Fibroblast of skin of back (primary cell): Measurements from ENCODE around the gene GDAP2. TPM values are rescaled to one million over a fixed set of nuclear protein-coding genes. Genes with fewer than 3 reads are reported as not detected.
A peak's percentile ranks its signal among the peaks of the same experiment; 100 is the strongest.
"Not testable (repeated sequence)": the region's sequence is repeated elsewhere in the genome, so short reads cannot be mapped to it uniquely, and the experiment has no call there.

ENCODE experiments used
- DNase-seq: peaks from one replicate; pipeline ENCODE4 v3.0.0-alpha.2; 2013
- polyA plus RNA-seq, 2 experiments: library from polyadenylated mRNA; unstranded; fragments of 120-200 nt; gene quantifications; one replicate each; pipeline ENCODE4 v1.2.1, GENCODE V29; 2013; ENCODE audit not compliant: insufficient read length in 2 of 2

Gene GDAP2
- 14.8 TPM for polyA plus RNA-seq (2013, experiment 1 of 2; ENCODE audit: insufficient read length)
- polyA plus RNA-seq (2013, experiment 2 of 2; ENCODE audit: insufficient read length), result 14.1 TPM

DNA sequence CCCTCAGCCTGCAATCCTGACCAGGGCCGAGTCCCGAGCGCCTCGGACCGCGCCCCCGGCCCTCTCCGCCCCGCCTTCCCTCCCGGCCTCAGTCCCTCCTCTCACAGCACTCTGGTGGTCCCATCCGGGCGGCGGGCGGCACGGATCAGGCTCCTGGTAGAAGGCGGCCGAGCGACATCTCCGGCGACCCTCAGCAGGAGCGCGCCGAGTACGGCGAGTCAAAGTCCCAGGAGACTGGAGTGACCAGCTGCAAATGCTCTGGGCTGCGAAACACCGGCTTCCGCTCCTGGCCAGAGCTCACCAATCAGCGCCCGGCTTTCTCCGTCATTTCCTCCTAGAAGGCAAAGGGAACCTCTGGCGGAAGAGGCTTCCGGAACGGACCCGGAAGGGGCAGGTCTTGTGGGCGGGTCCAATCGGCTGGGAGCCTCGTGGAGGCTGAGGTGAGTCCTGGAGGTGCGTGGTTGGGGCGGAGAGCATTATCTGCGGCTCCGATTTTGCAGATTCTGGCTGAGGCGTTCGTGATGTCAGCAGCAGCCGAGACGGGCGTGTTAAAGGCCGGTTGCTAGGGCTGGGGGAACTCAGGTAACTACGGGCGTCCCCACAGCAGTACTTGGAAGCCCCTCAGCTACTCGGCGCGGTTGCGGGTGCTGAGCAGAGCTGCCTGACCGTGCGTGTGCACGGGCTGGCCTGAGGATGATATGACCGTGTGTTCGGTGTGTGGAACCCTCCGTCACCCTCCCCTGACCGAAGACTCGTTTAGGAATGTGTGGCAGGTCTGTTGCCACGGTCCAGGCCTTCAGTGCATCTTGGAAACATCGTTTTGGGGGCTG lies at the start of gene GDAP2, which contains the start of gene WDR3:
Gene GDAP2 (minus strand): TSS at position 279 of the 830 bp plus-strand sequence. CDS start 9,264 bp downstream, outside the sequence.
Gene WDR3 (plus strand): TSS at position 397 of the 830 bp plus-strand sequence. CDS start 3,581 bp downstream, outside the sequence.
- DNase-seq, result peak; percentile 98

- no peak for DNase-seq
Measured at GRCh38 chr1:117976381-117976780, 47.0 kb upstream of the GDAP2 start.

- DNase-seq, result no peak
Measured at GRCh38 chr1:117971777-117972176, 42.4 kb upstream of the GDAP2 start.

- no peak for DNase-seq
Measured at GRCh38 chr1:117970252-117970651, 40.8 kb upstream of the GDAP2 start.

GRCh38 chr1:117967881-117968280 lies 38.5 kb upstream of the GDAP2 start:
- no peak for DNase-seq

- peak; percentile 32 for DNase-seq
Measured at GRCh38 chr1:117967477-117967876, 38.1 kb upstream of the GDAP2 start.

GRCh38 chr1:117964290-117965038 lies 35.0 kb upstream of the GDAP2 start:
- DNase-seq, result peak; percentile 7

GRCh38 chr1:117959364-117959763 lies 29.9 kb upstream of the GDAP2 start:
- DNase-seq, result peak; percentile 2

GRCh38 chr1:117952386-117952785 lies 23.0 kb upstream of the GDAP2 start:
- no peak for DNase-seq

- DNase-seq, result no peak
Measured at GRCh38 chr1:117942293-117942692, 12.9 kb upstream of the GDAP2 start.

DNA sequence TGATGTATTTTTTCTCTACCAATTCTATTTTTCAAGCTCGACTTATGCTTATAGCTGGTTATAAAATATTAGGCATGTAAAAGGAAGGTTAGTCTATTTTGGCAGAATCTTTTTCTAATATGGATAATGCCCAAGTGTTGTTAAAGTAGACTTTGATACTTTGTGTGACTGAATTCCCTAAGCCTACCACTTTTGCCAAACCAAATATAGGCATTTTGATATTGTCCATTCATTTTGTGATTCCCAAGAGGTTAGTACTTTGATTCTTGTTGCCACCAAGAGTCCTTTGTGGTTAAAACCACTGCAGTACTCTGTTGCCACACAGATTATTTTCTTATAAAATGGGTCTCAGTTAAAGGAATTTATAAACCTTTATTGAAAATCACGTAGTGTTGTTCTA lies 4.3 kb upstream of the GDAP2 start:
- DNase-seq, result no peak

DNA sequence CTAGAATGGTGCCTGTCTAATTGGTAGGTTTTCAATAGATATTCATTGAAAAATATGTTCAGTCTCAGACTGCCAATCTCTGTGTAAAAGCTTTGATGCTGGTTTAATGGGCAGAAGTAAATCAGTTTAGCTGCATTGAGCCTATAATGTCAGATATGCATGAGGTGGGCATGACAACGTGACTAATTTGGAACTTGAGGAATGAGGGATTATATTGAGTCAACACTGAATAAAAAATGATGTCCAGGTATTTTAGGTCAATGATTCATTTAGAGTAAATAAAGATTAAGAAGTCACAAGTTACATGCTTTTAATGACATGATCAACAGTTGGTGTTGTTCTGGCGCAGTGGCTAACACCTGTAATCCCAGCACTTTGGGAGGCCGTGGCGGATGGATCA lies 3.2 kb upstream of the GDAP2 start:
- DNase-seq, result no peak

GRCh38 chr1:117930484-117930883 lies 1.1 kb upstream of the GDAP2 start:
- DNase-seq, result no peak

- no peak for DNase-seq
Measured at GRCh38 chr1:117930173-117930447, 689 bp upstream of the GDAP2 start.

- DNase-seq, result peak; percentile 62
Measured at GRCh38 chr1:117928881-117929342, 509 bp downstream of the GDAP2 start.

GRCh38 chr1:117925981-117926380 lies 3.4 kb downstream of the GDAP2 start:
- no peak for DNase-seq

GRCh38 chr1:117922717-117923116 lies 6.7 kb downstream of the GDAP2 start:
- DNase-seq, result not testable (repeated sequence)

DNA sequence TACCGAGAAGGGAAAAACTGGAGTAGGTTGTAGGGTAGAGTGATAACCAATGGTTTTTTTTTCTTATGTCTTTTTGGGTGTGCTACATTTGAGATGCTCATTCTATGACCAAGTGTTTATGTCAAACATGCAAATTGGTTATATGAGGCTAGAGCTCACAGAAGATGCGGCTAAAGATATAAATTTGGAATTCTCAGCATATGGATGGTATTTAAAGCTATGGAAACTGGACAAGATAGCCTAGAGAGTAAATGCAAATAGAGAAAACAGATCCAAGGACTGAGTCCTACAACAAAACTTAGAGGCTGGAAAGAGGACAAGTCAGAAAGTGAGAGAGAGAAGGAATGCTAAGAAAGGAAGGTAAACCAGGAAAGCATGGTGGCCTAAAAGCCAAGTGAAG lies 7.4 kb downstream of the GDAP2 start:
- no peak for DNase-seq

- DNase-seq, result no peak
Measured at GRCh38 chr1:117919376-117919775, 10.0 kb downstream of the GDAP2 start.

GRCh38 chr1:117911051-117911450 lies 18.4 kb downstream of the GDAP2 start:
- DNase-seq, result no peak

- no peak for DNase-seq
Measured at GRCh38 chr1:117905019-117905418, 24.4 kb downstream of the GDAP2 start.

- DNase-seq, result no peak
Measured at GRCh38 chr1:117904485-117904884, 24.9 kb downstream of the GDAP2 start.

- DNase-seq, result no peak
Measured at GRCh38 chr1:117902944-117903343, 26.5 kb downstream of the GDAP2 start.

- no peak for DNase-seq
Measured at GRCh38 chr1:117899801-117900200, 29.6 kb downstream of the GDAP2 start.
